GM21619 (cell line): ENCODE results near the gene RANBP1.

Source experiments
- ATAC-seq: cut with Tn5 transposase; IDR thresholded peaks from one replicate; pipeline ENCODE4 v1.9.1; 2021; ENCODE audit not compliant: unreplicated experiment

The RANBP1 gene

GRCh38 chr22:20088263-20088648 lies 27.6 kb upstream of the RANBP1 start:
- ATAC-seq = no peak

GRCh38 chr22:20089226-20089976 lies 26.5 kb upstream of the RANBP1 start:
- no peak for ATAC-seq

GRCh38 chr22:20089977-20090729 lies 25.8 kb upstream of the RANBP1 start:
- ATAC-seq = no peak

GRCh38 chr22:20090730-20091240 lies 25.1 kb upstream of the RANBP1 start:
- no peak for ATAC-seq

GRCh38 chr22:20091690-20092476 lies 24.0 kb upstream of the RANBP1 start:
- ATAC-seq = no peak

GRCh38 chr22:20092477-20092854 lies 23.4 kb upstream of the RANBP1 start:
- no peak for ATAC-seq

GRCh38 chr22:20093418-20094196 lies 22.3 kb upstream of the RANBP1 start:
- no peak for ATAC-seq

- no peak for ATAC-seq
Measured at GRCh38 chr22:20094197-20094807, 21.6 kb upstream of the RANBP1 start.

GRCh38 chr22:20095521-20095920 lies 20.4 kb upstream of the RANBP1 start:
- no peak for ATAC-seq

- ATAC-seq = no peak
Measured at GRCh38 chr22:20096574-20097420, 19.1 kb upstream of the RANBP1 start.

GRCh38 chr22:20099099-20099711 lies 16.7 kb upstream of the RANBP1 start:
- ATAC-seq = no peak

- no peak for ATAC-seq
Measured at GRCh38 chr22:20101638-20102037, 14.3 kb upstream of the RANBP1 start.

- ATAC-seq = no peak
Measured at GRCh38 chr22:20102203-20102780, 13.6 kb upstream of the RANBP1 start.

GRCh38 chr22:20105456-20106204 lies 10.3 kb upstream of the RANBP1 start:
- no peak for ATAC-seq

- ATAC-seq = no peak
Measured at GRCh38 chr22:20106205-20106848, 9.6 kb upstream of the RANBP1 start.

GRCh38 chr22:20106849-20107237 lies 9.1 kb upstream of the RANBP1 start:
- ATAC-seq = no peak

- no peak for ATAC-seq
Measured at GRCh38 chr22:20107471-20107901, 8.4 kb upstream of the RANBP1 start.
